ENCODE data around the gene TSC22D1. TPM values are rescaled to one million over a fixed set of nuclear protein-coding genes. Genes with fewer than 3 reads are reported as not detected.

The TSC22D1 gene
- total RNA-seq, 1 experiment from 2014 or later: 72.5 TPM

GRCh38 chr13:44498502-44498901 lies 77.6 kb downstream of the TSC22D1 start:
- H3K27me3 Mint-ChIP-seq (ENCODE audit: low read depth): no peaks in the 10 kb centered on the region
- ATAC-seq: no peak
- 0 out of 2 replicates have a peak overlapping the region, but pooled peaks have one; percentile 9 for H3K27ac Mint-ChIP-seq
- TF ChIP-seq NR1H2 (CRISPR knock-in tag; IDR thresholded peaks at IDR 0.05) (no peak), ZNF219 (CRISPR knock-in tag; IDR thresholded peaks at IDR 0.05; ENCODE audit: borderline replicate concordance) (no peak), MYBL2 (CRISPR knock-in tag; IDR thresholded peaks at IDR 0.05) (no peak), OVOL2 (CRISPR knock-in tag; IDR thresholded peaks at IDR 0.05; ENCODE audit: borderline replicate concordance) (no peak), CDX4 (CRISPR knock-in tag; IDR thresholded peaks at IDR 0.05; ENCODE audit: borderline replicate concordance) (no peak), TP53 (CRISPR knock-in tag; IDR thresholded peaks at IDR 0.05) (no peak)
- DNase-seq (ENCODE audit: low spot score): no peak
- H3K4me3 Mint-ChIP-seq: no peak overlapping the region
- ChIA-PET POLR2A (interaction anchor here (0.7 kb wide), 2 partner anchors 76 to 320 kb away, joined by 3 to 6 read pairs; no protein-coding TSS in a partner anchor), CTCF (interaction anchor here (0.7 to 0.9 kb wide), 2 partner anchors 14 to 719 kb away, joined by 4 read pairs; no protein-coding TSS in a partner anchor)
- 0 out of 2 replicates have a peak, but pooled peaks cover 3% of the 10 kb centered on the region for H3K9me3 Mint-ChIP-seq
- H3K36me3 Mint-ChIP-seq: peaks cover 6% of the 10 kb centered on the region; the same call in 1 of the 2 replicates
- H3K4me1 Mint-ChIP-seq: peaks cover 28% of the 10 kb centered on the region

GRCh38 chr13:44497801-44498200 lies 78.3 kb downstream of the TSC22D1 start:
- DNase-seq (ENCODE audit: low spot score) (no peak), ATAC-seq (peak; percentile 38)
- CTCF ChIA-PET: interaction anchor here (0.7 to 0.9 kb wide), 2 partner anchors 14 to 719 kb away, joined by 4 read pairs; no protein-coding TSS in a partner anchor
- Mint-ChIP-seq H3K4me3 (no peak overlapping the region), H3K4me1 (peaks cover 35% of the 10 kb centered on the region), H3K36me3 (peaks cover 2% of the 10 kb centered on the region; the same call in 1 of the 2 replicates), H3K27ac (peak overlapping the region; percentile 34; the same call in 1 of the 2 replicates), H3K9me3 (0 out of 2 replicates have a peak, but pooled peaks cover 2% of the 10 kb centered on the region), H3K27me3 (ENCODE audit: low read depth) (no peaks in the 10 kb centered on the region)
- TF ChIP-seq ATF3 (CRISPR knock-in tag; conservative IDR thresholded peaks at IDR 0.05) (no peak), FOXJ3 (CRISPR knock-in tag; IDR thresholded peaks at IDR 0.05; ENCODE audit: borderline replicate concordance) (no peak), ZNF219 (CRISPR knock-in tag; IDR thresholded peaks at IDR 0.05; ENCODE audit: borderline replicate concordance) (no peak), E2F5 (CRISPR knock-in tag; IDR thresholded peaks at IDR 0.05) (no peak), TEAD1 (CRISPR knock-in tag; IDR thresholded peaks at IDR 0.05) (no peak), AR (CRISPR knock-in tag; IDR thresholded peaks at IDR 0.05) (no peak), NR2C2 (CRISPR knock-in tag; IDR thresholded peaks at IDR 0.05) (no peak), E2F1 (CRISPR knock-in tag; IDR thresholded peaks at IDR 0.05) (no peak), CREB1 (CRISPR knock-in tag; IDR thresholded peaks at IDR 0.05) (no peak)
- POLR2A ChIA-PET: interaction anchor here (0.7 kb wide), 2 partner anchors 77 to 321 kb away, joined by 3 to 6 read pairs; no protein-coding TSS in a partner anchor

- H3K9me3 Mint-ChIP-seq: no peaks in the 10 kb centered on the region
- DNase-seq (ENCODE audit: low spot score): no peak
- TF ChIP-seq E2F1 (CRISPR knock-in tag; IDR thresholded peaks at IDR 0.05): no peak
- TF ChIP-seq ATF1 (CRISPR knock-in tag; IDR thresholded peaks at IDR 0.05): no peak
- TF ChIP-seq GTF2I (CRISPR knock-in tag; conservative IDR thresholded peaks at IDR 0.05): no peak
- H3K36me3 Mint-ChIP-seq: no peaks in the 10 kb centered on the region
- ATAC-seq: peak; percentile 65
- peaks cover 37% of the 10 kb centered on the region for H3K4me1 Mint-ChIP-seq
- no peak overlapping the region for H3K4me3 Mint-ChIP-seq
- no peaks in the 10 kb centered on the region for H3K27me3 Mint-ChIP-seq (ENCODE audit: low read depth)
- peak overlapping the region; percentile 91 for H3K27ac Mint-ChIP-seq
- ChIA-PET CTCF (interaction anchor here (1.0 to 1.3 kb wide), 2 partner anchors 10 to 325 kb away, joined by 3 to 5 read pairs; no protein-coding TSS in a partner anchor), POLR2A (interaction anchor here (0.6 kb wide), 1 partner anchor 160 kb away, joined by 4 read pairs; no protein-coding TSS in a partner anchor)
Measured at GRCh38 chr13:44493213-44493812, 82.8 kb downstream of the TSC22D1 start.

Data from WTC11 (cell line).